ENCODE results near the gene MAML2. TPM values are rescaled to one million over a fixed set of nuclear protein-coding genes. Genes with fewer than 3 reads are reported as not detected.

The MAML2 gene
- total RNA-seq, 2 experiments from 2014 or later, result 11.8 to 12.5 TPM

DNA sequence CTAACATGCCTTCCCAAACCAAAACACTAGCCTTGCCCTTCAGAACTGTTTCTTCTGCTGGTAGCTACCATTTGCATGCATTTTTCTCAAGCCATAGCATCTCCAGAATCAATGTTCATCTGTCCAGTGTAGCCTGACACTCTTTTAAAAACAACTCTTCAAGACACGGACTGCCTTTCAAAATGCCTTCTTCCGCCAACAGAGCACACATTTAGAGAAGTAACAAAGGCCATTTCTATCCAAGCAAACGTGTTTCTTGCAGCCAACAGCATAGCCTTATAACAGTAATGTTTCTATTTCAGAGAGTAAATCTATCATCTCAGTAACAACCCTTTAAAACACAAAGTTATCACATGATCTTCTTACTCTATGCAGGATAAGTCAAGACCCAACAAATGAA is 275.8 kb downstream of the MAML2 start:
- H3K9me3 Mint-ChIP-seq, result no peaks in the 10 kb centered on the region
- peaks cover 9% of the 10 kb centered on the region for H3K36me3 Mint-ChIP-seq (ENCODE audit: low read depth)
- CTCF ChIA-PET, result interaction anchor here (1.7 to 2.8 kb wide), 2 partner anchors 13 to 276 kb away, joined by 4 to 7 read pairs; partner anchors contain the start of gene MAML2
- H3K27me3 Mint-ChIP-seq, result no peaks in the 10 kb centered on the region
- ATAC-seq (no peak), DNase-seq (no peak)
- H3K4me3 Mint-ChIP-seq, result no peak overlapping the region
- H3K27ac Mint-ChIP-seq, result peak overlapping the region; percentile 37
- peaks cover 66% of the 10 kb centered on the region for H3K4me1 Mint-ChIP-seq (ENCODE audit: low read depth)
- intact Hi-C loops (cut with micrococcal nuclease), result no loop called here
- TF ChIP-seq, protein P1, sequence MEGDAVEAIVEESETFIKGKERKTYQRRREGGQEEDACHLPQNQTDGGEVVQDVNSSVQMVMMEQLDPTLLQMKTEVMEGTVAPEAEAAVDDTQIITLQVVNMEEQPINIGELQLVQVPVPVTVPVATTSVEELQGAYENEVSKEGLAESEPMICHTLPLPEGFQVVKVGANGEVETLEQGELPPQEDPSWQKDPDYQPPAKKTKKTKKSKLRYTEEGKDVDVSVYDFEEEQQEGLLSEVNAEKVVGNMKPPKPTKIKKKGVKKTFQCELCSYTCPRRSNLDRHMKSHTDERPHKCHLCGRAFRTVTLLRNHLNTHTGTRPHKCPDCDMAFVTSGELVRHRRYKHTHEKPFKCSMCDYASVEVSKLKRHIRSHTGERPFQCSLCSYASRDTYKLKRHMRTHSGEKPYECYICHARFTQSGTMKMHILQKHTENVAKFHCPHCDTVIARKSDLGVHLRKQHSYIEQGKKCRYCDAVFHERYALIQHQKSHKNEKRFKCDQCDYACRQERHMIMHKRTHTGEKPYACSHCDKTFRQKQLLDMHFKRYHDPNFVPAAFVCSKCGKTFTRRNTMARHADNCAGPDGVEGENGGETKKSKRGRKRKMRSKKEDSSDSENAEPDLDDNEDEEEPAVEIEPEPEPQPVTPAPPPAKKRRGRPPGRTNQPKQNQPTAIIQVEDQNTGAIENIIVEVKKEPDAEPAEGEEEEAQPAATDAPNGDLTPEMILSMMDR (IDR thresholded peaks at IDR 0.05), result no peak
- POLR2A ChIA-PET, result interaction anchor here (0.5 to 2.1 kb wide), 2 partner anchors 122 to 166 kb away, joined by 3 to 5 read pairs; no protein-coding TSS in a partner anchor

DNA sequence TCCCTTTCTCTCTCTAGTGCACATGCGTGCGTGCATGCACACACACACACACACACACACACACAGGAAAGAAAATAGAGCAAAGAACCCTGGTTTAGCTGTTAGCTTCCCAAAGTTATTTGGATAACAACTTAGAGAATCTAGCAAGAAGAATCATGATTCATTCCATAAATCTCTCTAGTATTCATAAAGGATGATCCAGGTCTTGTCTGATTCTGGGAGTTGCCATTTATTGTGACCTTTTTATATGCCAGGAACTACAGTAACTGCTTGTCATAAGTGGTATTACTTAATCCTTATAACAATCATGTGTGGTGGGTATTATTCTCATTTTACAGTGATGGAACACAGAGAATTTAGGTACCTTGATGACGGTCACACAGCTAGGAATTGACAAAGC is 277.6 kb downstream of the MAML2 start:
- POLR2A ChIA-PET, result interaction anchor here (2.1 kb wide), 1 partner anchor 124 kb away, joined by 5 read pairs; no protein-coding TSS in a partner anchor
- Mint-ChIP-seq H3K9me3 (no peaks in the 10 kb centered on the region), H3K27me3 (no peaks in the 10 kb centered on the region), H3K4me1 (ENCODE audit: low read depth) (peaks cover 75% of the 10 kb centered on the region), H3K36me3 (ENCODE audit: low read depth) (peaks cover 7% of the 10 kb centered on the region), H3K27ac (peak overlapping the region; percentile 23), H3K4me3 (no peak overlapping the region)
- ATAC-seq (no peak), DNase-seq (no peak)
- intact Hi-C loops (cut with micrococcal nuclease), result no loop called here
- CTCF ChIA-PET, result interaction anchor here (1.4 kb wide), 1 partner anchor 25 kb away, joined by 3 read pairs; no protein-coding TSS in a partner anchor
- TF ChIP-seq, protein P1 (IDR thresholded peaks at IDR 0.05), result no peak

DNA sequence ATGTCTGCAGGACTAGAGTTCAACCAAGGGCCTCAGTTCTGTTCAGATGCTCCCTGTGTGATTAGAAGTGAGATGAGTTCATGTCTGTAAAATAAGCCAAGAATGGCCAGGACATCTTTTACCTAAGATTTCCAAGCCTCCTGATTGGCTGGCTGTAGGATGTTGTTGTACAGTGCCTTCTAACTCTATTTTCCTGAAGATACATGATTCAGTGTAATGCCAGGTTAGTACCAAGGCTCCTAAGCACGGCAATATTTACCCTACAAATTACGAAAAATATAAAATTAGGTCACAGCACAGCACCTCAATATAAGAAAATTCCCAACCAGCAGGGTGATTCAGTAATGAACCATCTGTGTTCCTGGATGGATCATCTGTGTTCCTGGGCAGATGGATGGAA is 279.1 kb downstream of the MAML2 start:
- Mint-ChIP-seq H3K36me3 (ENCODE audit: low read depth) (peaks cover 16% of the 10 kb centered on the region), H3K27ac (peak overlapping the region; percentile 7), H3K4me1 (ENCODE audit: low read depth) (peaks cover 78% of the 10 kb centered on the region), H3K9me3 (no peaks in the 10 kb centered on the region), H3K27me3 (no peaks in the 10 kb centered on the region), H3K4me3 (no peak overlapping the region)
- TF ChIP-seq, protein P1 (IDR thresholded peaks at IDR 0.05), result no peak
- POLR2A ChIA-PET, result no interaction called here
- DNase-seq (no peak), ATAC-seq (no peak)
- intact Hi-C loops (cut with micrococcal nuclease), result loop anchor here (5.0 kb wide), 3 partner anchors 52 to 278 kb away; partner anchors contain the start of gene MAML2
- CTCF ChIA-PET, result interaction anchor here (0.8 to 1.7 kb wide), 2 partner anchors 9 to 12 kb away, joined by 3 to 8 read pairs; no protein-coding TSS in a partner anchor

DNA sequence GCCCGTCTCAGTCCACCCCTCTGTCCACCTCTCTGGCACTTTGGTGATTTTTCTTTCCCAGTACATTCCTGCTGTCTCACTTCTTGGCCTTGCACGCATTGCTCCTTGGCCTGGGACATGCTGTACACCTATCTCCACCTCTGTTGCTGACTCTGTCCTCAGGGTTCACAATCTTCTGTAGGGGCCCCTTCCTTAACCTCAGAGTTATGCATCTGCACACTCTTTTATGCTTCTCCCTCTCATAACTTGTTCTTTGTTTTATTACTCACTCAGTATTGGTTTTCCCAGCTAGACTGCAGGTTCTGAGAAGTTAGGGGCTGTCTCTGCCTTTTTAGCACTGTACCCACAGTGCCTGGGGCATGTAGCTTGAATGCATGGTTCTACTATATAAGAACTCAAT is 279.9 kb downstream of the MAML2 start:
- TF ChIP-seq, protein P1 (IDR thresholded peaks at IDR 0.05), result no peak
- H3K36me3 Mint-ChIP-seq (ENCODE audit: low read depth), result peaks cover 16% of the 10 kb centered on the region
- peak; percentile 48 for ATAC-seq
- no peaks in the 10 kb centered on the region for H3K27me3 Mint-ChIP-seq
- peak overlapping the region; percentile 1 for H3K4me3 Mint-ChIP-seq
- DNase-seq, result no peak
- ChIA-PET CTCF (interaction anchor here (0.8 to 1.7 kb wide), 3 partner anchors 8 to 331 kb away, joined by 3 to 8 read pairs (median 5); no protein-coding TSS in a partner anchor), POLR2A (interaction anchor here (1.3 kb wide), 1 partner anchor 21 kb away, joined by 3 read pairs; no protein-coding TSS in a partner anchor)
- intact Hi-C loops (cut with micrococcal nuclease), result loop anchor here (5.0 kb wide), 3 partner anchors 51 to 279 kb away; partner anchors contain the start of gene MAML2
- no peaks in the 10 kb centered on the region for H3K9me3 Mint-ChIP-seq
- peaks cover 73% of the 10 kb centered on the region for H3K4me1 Mint-ChIP-seq (ENCODE audit: low read depth)
- H3K27ac Mint-ChIP-seq, result peak overlapping the region; percentile 82

- ChIA-PET POLR2A (interaction anchor here (0.7 to 1.3 kb wide), 3 partner anchors 22 to 281 kb away, joined by 3 to 5 read pairs (median 3); partner anchors contain the start of gene MAML2), CTCF (interaction anchor here (0.6 to 1.7 kb wide), 7 partner anchors 10 to 332 kb away, joined by 3 to 8 read pairs (median 3); partner anchors contain the start of gene MAML2)
- intact Hi-C loops (cut with micrococcal nuclease), result loop anchor here (5.0 kb wide), 3 partner anchors 50 to 280 kb away; partner anchors contain the start of gene MAML2
- Mint-ChIP-seq H3K27ac (peak overlapping the region; percentile 85), H3K4me1 (ENCODE audit: low read depth) (peaks cover 72% of the 10 kb centered on the region), H3K4me3 (peak overlapping the region; percentile 1), H3K27me3 (no peaks in the 10 kb centered on the region), H3K36me3 (ENCODE audit: low read depth) (peaks cover 21% of the 10 kb centered on the region), H3K9me3 (no peaks in the 10 kb centered on the region)
- peak; percentile 67 for DNase-seq
- ATAC-seq, result peak; percentile 89
- TF ChIP-seq, protein P1 (IDR thresholded peaks at IDR 0.05), result no peak
Measured at GRCh38 chr11:96062134-96062533, 280.9 kb downstream of the MAML2 start.

All from activated CD8-positive, alpha-beta T cell treated with anti-CD3 and anti-CD28 coated beads for 36 hours (primary cell).